GM12891 (cell line): ENCODE measurements around the gene CDCA4.

Experiments
- PAX5 ChIP-seq: IDR thresholded peaks from 2 replicates; pipeline ENCODE4 v1.6.1; 2011; ENCODE audit warnings: low read length, moderate library complexity, mild to moderate bottlenecking; ENCODE audit not compliant: insufficient read depth, severe bottlenecking
- POLR2A ChIP-seq: IDR thresholded peaks from 2 replicates; pipeline ENCODE4 v1.6.1; 2011; ENCODE audit warnings: low read depth, low read length, control low read depth
- POLR2AphosphoS5 ChIP-seq: IDR thresholded peaks from 2 replicates; pipeline ENCODE4 v1.6.1; 2011; ENCODE audit warnings: low read depth, low read length, control low read depth
- POU2F2 ChIP-seq: IDR thresholded peaks from 2 replicates; pipeline ENCODE4 v1.6.1; 2011; ENCODE audit warnings: low read depth, mild to moderate bottlenecking, control low read depth, low read length, moderate library complexity
- SPI1 ChIP-seq: IDR thresholded peaks from 2 replicates; pipeline ENCODE4 v1.6.1; 2011; ENCODE audit warnings: low read depth, low read length, control low read depth
- TAF1 ChIP-seq: IDR thresholded peaks from 2 replicates; pipeline ENCODE4 v1.6.1; 2011; ENCODE audit warnings: low read depth, low read length, control low read depth

GRCh38 chr14:105066240-105067071 lies 45.6 kb upstream of the CDCA4 start:
- TF ChIP-seq POLR2A (no peak), POLR2AphosphoS5 (no peak), TAF1 (no peak), PAX5 (no peak), POU2F2 (no peak), SPI1 (no peak)
